Psoas muscle (tissue), 8 donors: ENCODE data around the gene PDE4D. TPM values are rescaled to one million over a fixed set of nuclear protein-coding genes. Genes with fewer than 3 reads are reported as not detected.
"Not testable (repeated sequence)": the region's sequence is repeated elsewhere in the genome, so short reads cannot be mapped to it uniquely, and the experiment has no call there.

Experiments used
- ATAC-seq, 4 donors: fragments of 200-7000 bp; cut with Tn5 transposase; one replicate each; pipeline ENCODE4 v1.9.1; 2020; ENCODE audit warnings: moderate library complexity in 3 of 4, mild to moderate bottlenecking in 2 of 4
- DNase-seq, 2 donors: peaks; one replicate each; pipeline ENCODE4 v3.0.0-alpha.2; 2020
- H3K27ac ChIP-seq: fragments of 200-600 bp; one replicate; pipeline ENCODE4 v1.8.0; 2022
- H3K27me3 ChIP-seq, 3 donors: fragments of 200-600 bp in 1 of 3; one replicate each; pipeline versions ENCODE4 v1.6.1 to v1.8.0; 2013 to 2022; ENCODE audit warnings: low read length in 2 of 3, mild to moderate bottlenecking in 2 of 3, moderate library complexity in 1 of 3; ENCODE audit not compliant: insufficient read depth in 3 of 3
- H3K36me3 ChIP-seq, 2 donors: fragments of 200-600 bp in 1 of 2; one replicate each; pipeline versions ENCODE4 v1.6.1 to v1.8.0; 2013 to 2022; ENCODE audit warnings: low read depth in 1 of 2, mild to moderate bottlenecking in 1 of 2, moderate library complexity in 1 of 2; ENCODE audit not compliant: insufficient read depth in 1 of 2
- H3K4me1 ChIP-seq: fragments of 200-600 bp; one replicate; pipeline ENCODE4 v1.8.0; 2022
- H3K4me3 ChIP-seq: fragments of 200-600 bp; one replicate; pipeline ENCODE4 v1.8.0; 2022; ENCODE audit warnings: mild to moderate bottlenecking
- H3K9me3 ChIP-seq: fragments of 200-600 bp; one replicate; pipeline ENCODE4 v1.8.0; 2022
- CTCF ChIP-seq: fragments of 200-600 bp; IDR thresholded peaks from one replicate; pipeline ENCODE4 v1.8.0; 2022; ENCODE audit warnings: antibody characterized with exemption
- WGBS, 3 donors: extraction: QIAGEN DNeasy Blood & Tissue Kit; methylation state at CpG; one replicate each; pipeline versions ENCODE4 v1.1.6 to v1.1.7; 2013; 5-methylcytosine and 5-hydroxymethylcytosine counted together
- intact Hi-C, 2 donors: fragments of 100-400 bp; cut with DNase I; formaldehyde crosslinking; loops; one replicate each; pipeline versions ENCODE4 v1.11.0 to v1.14.2; 2022
- polyA plus RNA-seq, 3 donors: library from polyadenylated mRNA; stranded (reverse); fragments of 200-250 nt; gene quantifications; one replicate each; pipeline ENCODE4 v1.2.3, GENCODE V29; 2013
- total RNA-seq, 4 donors: library from RNA; stranded (reverse); fragmentation: NEBNext Ultra II Directional in 2 of 4; extraction: Animal tissue kit (Norgen Biotek cat#: 25700) in 2 of 4; gene quantifications; one replicate each; pipeline versions ENCODE4 v1.2.1 to v1.2.4, GENCODE V29; 2021 to 2023
- donor health status: healthy with polysubstance abuse.
- donor health status: DM: no; HTN: no; CAD: no; lungs with moderate emphysema.
- donor health status: Bipolar disorder and iron deficiency.
- donor health status: healthy.
- donor health status: DM: yes; HTN: yes; CAD: no.
- donor health status: DM: no; HTN: no; CAD: no.
- donor health status: DM: no; HTN: no; CAD: no.
- donor health status: DM: yes; HTN: yes; CAD: no.

PDE4D gene
- total and polyA plus RNA-seq, 7 donors = 42.6 to 283 (median 88.7) TPM

GRCh38 chr5:59786334-59786805 lies 107.2 kb downstream of the PDE4D start:
- no peak overlapping the region for H3K27ac ChIP-seq
- no peak for ATAC-seq

DNA sequence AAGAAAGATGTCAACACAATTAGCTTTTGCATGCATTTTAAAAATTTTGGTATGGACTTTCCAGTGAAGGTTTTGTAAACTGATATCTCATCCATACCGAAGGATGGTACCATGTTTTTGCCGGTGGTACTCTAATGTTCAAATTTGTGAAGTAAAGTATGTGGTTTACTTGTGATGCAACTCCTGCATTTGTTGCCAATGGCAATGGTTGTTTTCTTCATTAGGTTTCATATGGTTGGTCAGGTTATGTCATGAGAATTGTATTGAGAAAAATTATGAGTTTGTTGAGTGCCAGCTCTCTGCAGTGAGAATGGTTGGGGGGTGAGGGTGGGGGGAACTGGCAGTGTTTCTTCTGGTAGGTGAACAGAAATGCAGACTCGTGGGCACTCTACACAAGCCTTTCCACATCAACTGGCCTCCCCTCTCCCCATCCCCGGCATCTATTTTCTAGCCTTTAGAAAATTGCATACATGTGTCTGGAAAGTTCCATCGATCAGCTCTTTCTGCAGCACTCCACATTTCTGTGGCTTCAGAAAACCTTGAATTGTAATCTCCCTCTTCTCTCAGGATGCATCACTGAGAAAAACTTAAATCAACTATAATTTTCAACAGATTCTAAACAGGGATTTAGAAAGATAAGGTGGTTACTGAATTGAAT lies 107.7 kb downstream of the PDE4D start:
- H3K27me3 ChIP-seq = no peaks in the 10 kb centered on the region
- ATAC-seq = no peak
- no peak for DNase-seq
- intact Hi-C loops = loop anchor here in 1 of 2 donors (5.0 kb wide), 1 partner anchor 99 kb away; no protein-coding TSS in a partner anchor
- no peak overlapping the region for H3K27ac ChIP-seq
- peaks cover 1% of the 10 kb centered on the region for H3K4me1 ChIP-seq
- WGBS, 3 donors = 86 to 89% (median 87%) methylated on average over 5 of the region's 5 CpGs
- no peaks in the 10 kb centered on the region for H3K36me3 ChIP-seq
- no peak for TF ChIP-seq CTCF
- no peaks in the 10 kb centered on the region for H3K9me3 ChIP-seq
- no peak overlapping the region for H3K4me3 ChIP-seq

More at GRCh38 chr5:59786334-59786805, 107.2 kb downstream of the PDE4D start:
- no peaks in the 10 kb centered on the region for H3K36me3 ChIP-seq
- intact Hi-C loops = loop anchor here in 1 of 2 donors (5.0 kb wide), 1 partner anchor 99 kb away; no protein-coding TSS in a partner anchor
- H3K4me3 ChIP-seq = no peak overlapping the region
- 67 to 79% (median 74%) methylated on average over 6 of the region's 6 CpGs for WGBS, 3 donors
- H3K9me3 ChIP-seq = no peaks in the 10 kb centered on the region
- TF ChIP-seq CTCF = no peak
- H3K4me1 ChIP-seq = peaks cover 7% of the 10 kb centered on the region
- no peak for DNase-seq
- no peaks in the 10 kb centered on the region for H3K27me3 ChIP-seq

DNA sequence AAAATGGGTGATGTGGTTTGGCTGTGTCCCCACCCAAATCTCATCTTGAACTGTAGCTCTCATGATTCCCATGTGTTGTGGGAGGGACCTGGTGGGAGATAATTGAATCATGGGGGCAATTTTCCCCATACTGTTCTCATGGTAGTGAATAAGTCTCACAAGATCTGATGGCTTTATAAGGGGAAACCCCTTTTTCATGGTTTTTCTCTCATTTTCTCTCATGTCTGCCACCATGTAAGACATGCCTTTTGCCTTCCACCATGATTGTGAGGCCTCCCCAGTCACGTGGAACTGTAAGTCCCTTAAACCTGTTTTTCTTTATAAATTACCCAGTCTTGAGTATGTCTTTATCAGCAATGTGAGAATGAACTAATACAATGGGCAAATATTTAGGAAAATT lies 108.8 kb downstream of the PDE4D start:
- H3K27ac ChIP-seq, H3K27me3 ChIP-seq, H3K9me3 ChIP-seq, ATAC-seq, H3K36me3 ChIP-seq, H3K4me3 ChIP-seq, DNase-seq, H3K4me1 ChIP-seq: not testable (repeated sequence)
- intact Hi-C loops = loop anchor here in 1 of 2 donors (5.0 kb wide), 1 partner anchor 97 kb away; no protein-coding TSS in a partner anchor
- 76 to 91% (median 81%) methylated on average over 1 of the region's 1 CpG for WGBS, 3 donors

GRCh38 chr5:59783264-59783663 lies 110.3 kb downstream of the PDE4D start:
- H3K36me3 ChIP-seq = no peaks in the 10 kb centered on the region
- H3K4me3 ChIP-seq = no peak overlapping the region
- H3K9me3 ChIP-seq = no peaks in the 10 kb centered on the region
- ATAC-seq (no peak), DNase-seq (no peak)
- no peaks in the 10 kb centered on the region for H3K27me3 ChIP-seq
- no peaks in the 10 kb centered on the region for H3K4me1 ChIP-seq
- intact Hi-C loops = no loop called here
- TF ChIP-seq CTCF = no peak
- no peak overlapping the region for H3K27ac ChIP-seq

- H3K4me1 ChIP-seq = no peaks in the 10 kb centered on the region
These were observed 110.7 kb downstream of the PDE4D start for GRCh38 chr5:59782856-59783255.

More at GRCh38 chr5:59782856-59783255, 110.7 kb downstream of the PDE4D start:
- Histone ChIP-seq H3K4me3 (no peak overlapping the region), H3K27ac (no peak overlapping the region), H3K27me3 (no peaks in the 10 kb centered on the region), H3K9me3 (no peaks in the 10 kb centered on the region), H3K36me3 (no peaks in the 10 kb centered on the region)
- 28 to 41% (median 31%) methylated on average over 1 of the region's 1 CpG for WGBS, 3 donors
- TF ChIP-seq CTCF = no peak
- DNase-seq (no peak), ATAC-seq (no peak)
- intact Hi-C loops = no loop called here
